Kidney epithelial cell (primary cell): ENCODE data around the gene PACRG. TPM values are rescaled to one million over a fixed set of nuclear protein-coding genes. Genes with fewer than 3 reads are reported as not detected.
A peak's percentile ranks its signal among the peaks of the same experiment; 100 is the strongest.
"Not testable (repeated sequence)": the region's sequence is repeated elsewhere in the genome, so short reads cannot be mapped to it uniquely, and the experiment has no call there.

ENCODE experiments used
- DNase-seq: peaks from one replicate; pipeline ENCODE4 v3.0.0-alpha.2; 2010; ENCODE audit warnings: low read depth
- H3K27me3 ChIP-seq: 2 replicates; pipeline ENCODE4 v1.6.0; 2011; ENCODE audit warnings: low read length; ENCODE audit not compliant: control insufficient read depth, insufficient read depth
- H3K36me3 ChIP-seq: 2 replicates; pipeline ENCODE4 v1.5.1; 2011; ENCODE audit warnings: low read length; ENCODE audit not compliant: control insufficient read depth, insufficient read depth
- H3K4me3 ChIP-seq: 2 replicates; pipeline ENCODE4 v1.5.1; 2011; ENCODE audit warnings: low read depth, mild to moderate bottlenecking, control low read depth, low read length
- total RNA-seq: library from RNA; depleted of rRNA; stranded (reverse); fragments of >200 nt; gene quantifications from 2 replicates; pipeline ENCODE4 v1.2.3, GENCODE V29; 2015
- TF ChIP-seq, protein P1 (sequence below): IDR thresholded peaks from 2 replicates; pipeline ENCODE4 v1.5.1; 2011; ENCODE audit warnings: mild to moderate bottlenecking, moderate library complexity, low read length, control low read depth, inconsistent platforms; ENCODE audit not compliant: insufficient read depth, poor library complexity, severe bottlenecking

The PACRG gene
- total RNA-seq, 1 donor from 2014 or later = 0.29 TPM

DNA sequence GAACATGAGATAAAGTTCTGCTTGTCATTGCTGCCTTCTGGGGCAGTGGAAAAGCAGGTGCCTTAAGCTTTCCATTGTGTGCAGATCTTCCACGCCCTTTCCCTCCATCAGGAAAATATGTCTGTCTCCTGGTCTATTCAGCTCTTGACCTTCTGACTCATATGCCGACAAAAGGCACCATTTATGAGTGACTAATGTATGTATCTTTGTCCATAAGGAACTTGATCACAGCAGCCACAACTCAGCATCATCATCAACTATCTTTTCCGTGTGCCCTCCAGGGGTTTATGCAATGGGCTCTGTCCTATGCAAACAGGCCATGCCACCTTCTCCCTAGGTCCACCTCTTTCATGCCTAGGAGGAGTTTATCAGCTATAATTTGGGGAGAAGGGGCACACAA lies 584.1 kb downstream of the PACRG start:
- TF ChIP-seq, protein P1, sequence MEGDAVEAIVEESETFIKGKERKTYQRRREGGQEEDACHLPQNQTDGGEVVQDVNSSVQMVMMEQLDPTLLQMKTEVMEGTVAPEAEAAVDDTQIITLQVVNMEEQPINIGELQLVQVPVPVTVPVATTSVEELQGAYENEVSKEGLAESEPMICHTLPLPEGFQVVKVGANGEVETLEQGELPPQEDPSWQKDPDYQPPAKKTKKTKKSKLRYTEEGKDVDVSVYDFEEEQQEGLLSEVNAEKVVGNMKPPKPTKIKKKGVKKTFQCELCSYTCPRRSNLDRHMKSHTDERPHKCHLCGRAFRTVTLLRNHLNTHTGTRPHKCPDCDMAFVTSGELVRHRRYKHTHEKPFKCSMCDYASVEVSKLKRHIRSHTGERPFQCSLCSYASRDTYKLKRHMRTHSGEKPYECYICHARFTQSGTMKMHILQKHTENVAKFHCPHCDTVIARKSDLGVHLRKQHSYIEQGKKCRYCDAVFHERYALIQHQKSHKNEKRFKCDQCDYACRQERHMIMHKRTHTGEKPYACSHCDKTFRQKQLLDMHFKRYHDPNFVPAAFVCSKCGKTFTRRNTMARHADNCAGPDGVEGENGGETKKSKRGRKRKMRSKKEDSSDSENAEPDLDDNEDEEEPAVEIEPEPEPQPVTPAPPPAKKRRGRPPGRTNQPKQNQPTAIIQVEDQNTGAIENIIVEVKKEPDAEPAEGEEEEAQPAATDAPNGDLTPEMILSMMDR = no peak
- Histone ChIP-seq H3K36me3 (no peaks in the 10 kb centered on the region), H3K4me3 (no peak overlapping the region), H3K27me3 (no peaks in the 10 kb centered on the region)
- DNase-seq = peak; percentile 43

DNA sequence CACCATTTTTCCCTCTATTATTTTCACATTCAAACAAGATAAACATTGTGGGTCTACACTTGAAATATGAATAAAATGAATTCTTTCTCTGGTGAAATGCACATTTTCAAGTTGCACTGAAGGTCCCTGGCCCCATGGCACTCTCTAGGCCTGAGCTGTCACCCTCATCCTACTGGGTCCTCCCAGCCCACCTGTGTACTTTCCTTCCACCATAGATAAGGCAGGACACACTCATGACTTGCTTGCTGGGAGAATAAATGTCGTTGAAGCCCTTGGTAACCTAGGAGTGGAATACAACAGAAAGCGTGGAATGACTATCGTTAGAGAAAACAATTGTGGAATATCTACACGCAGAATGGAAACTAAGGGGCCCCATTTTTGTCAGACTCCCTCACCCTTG lies 585.8 kb downstream of the PACRG start:
- TF ChIP-seq, protein P1 = no peak
- H3K4me3 ChIP-seq = no peak overlapping the region

DNA sequence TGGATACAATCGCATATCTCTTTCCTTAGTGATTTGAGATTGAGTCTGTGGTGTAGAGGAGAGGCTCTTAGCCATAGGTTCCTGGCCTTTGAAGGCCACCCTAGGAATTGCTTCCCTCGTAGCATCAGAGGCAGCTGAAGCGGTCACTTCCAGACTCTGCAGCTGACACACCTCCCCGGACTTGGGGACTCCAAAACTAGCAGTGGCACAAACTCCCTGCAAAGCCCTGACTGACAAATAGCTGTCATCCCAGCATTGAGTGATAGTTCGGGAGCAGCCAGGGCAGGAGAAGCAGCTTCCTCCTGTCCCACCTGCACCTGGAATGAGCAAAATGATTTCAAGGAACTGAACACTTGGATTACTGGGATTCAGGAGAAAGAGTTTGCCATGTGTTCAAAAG lies 586.2 kb downstream of the PACRG start:
- TF ChIP-seq, protein P1 = no peak
- Histone ChIP-seq H3K36me3 (no peaks in the 10 kb centered on the region), H3K4me3 (no peak overlapping the region), H3K27me3 (no peaks in the 10 kb centered on the region)
- no peak for DNase-seq

More for the DNA sequence above, 585.8 kb downstream of the PACRG start:
- Histone ChIP-seq H3K36me3 (no peaks in the 10 kb centered on the region), H3K27me3 (no peaks in the 10 kb centered on the region)
- no peak for DNase-seq

DNA sequence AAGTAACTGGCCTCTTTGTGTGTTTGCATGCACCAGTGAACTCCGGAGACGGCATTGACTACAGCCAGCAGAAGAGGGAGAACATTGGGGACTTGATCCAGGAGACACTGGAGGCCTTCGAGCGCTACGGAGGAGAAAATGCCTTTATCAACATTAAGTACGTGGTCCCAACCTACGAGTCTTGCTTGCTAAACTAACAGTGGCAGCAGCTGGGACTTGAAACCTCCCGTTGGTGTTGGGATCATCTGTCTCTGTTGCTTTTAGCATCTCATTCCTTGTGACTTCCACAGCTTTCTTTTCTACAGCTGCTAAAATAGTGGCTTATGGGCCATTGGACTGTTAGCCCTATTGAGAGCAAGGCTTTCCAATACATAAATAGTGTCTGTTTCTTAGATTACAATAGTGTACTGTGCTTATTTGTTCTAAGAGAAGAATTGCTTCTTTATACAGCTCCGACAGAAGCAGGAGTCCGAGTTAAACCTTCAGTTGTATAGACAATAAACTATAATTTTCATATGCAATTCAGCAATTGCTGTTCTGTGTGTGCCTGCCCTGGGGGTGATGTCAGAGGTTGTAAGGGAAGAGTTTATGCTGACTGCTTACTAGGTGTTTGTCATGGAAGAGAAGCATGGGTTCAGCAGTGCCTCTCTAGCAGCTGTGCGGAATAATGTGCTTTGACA lies 587.2 kb downstream of the PACRG start:
- TF ChIP-seq, protein P1 = no peak
- no peak overlapping the region for H3K4me3 ChIP-seq
- DNase-seq = no peak
- H3K36me3 ChIP-seq = no peaks in the 10 kb centered on the region
- no peaks in the 10 kb centered on the region for H3K27me3 ChIP-seq

DNA sequence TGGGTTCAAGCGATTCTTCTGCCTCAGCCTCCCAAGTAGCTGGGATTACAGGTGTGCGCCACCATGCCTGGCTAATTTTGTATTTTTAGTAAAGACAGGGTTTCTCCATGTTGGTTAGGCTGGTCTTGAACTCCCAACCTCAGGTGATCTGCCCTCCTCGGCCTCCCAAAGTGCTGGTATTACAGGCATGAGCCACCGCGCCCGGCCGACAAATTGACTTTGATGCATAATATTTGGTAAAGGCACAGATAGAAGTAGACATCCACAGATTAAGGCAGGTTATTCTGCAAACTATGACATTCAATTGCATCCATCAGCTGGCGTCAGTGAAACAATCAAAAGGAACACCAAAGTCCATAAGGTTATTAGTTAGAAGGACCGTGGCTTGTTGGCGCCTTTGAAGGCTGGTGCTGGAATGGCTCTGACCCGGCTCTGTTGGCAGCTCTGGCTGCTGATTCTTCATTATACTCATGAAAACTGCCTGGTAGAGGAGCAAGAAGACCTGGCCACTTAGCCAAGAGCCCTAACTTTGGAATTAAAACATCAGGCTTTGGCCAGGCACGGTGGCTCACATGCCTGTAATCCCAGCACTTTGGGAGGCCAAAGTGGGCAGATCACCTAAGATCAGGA lies 589.2 kb downstream of the PACRG start:
- H3K36me3 ChIP-seq, DNase-seq, H3K4me3 ChIP-seq, H3K27me3 ChIP-seq: not testable (repeated sequence)

DNA sequence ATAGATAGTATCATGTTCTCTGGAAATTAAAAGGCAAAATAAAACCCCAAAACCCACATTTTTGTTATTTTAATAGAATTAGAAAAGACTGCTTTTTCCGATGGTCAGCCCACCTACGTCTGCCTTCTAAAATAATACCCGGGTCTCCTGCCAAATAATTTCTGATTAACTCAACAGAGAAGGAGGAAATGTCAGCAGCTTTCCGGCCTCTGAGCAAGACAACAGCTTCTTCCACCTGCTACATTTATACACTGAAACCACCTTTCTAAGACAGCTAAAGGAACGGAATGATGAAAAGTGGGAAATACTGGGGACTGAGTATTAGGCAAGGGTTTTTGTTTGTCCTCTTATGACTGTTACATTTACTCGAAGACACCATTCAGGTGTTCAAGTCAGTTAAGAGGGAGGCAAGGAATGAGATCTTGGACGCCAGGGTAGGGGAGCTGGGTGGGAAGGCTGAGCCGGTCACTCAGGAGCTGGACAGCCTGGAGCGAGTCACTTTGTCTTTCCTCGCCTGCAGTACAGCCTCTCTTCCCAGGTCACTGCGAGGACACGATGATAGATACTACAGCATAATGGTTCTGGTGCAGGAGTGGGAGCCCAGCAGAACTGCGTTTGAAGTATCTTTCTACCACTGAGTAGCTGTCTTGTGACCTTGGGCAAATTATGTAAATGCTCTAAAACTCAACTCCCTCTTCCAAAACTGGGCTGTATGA lies 590.5 kb downstream of the PACRG start:
- DNase-seq = no peak

More for the DNA sequence above, 590.5 kb downstream of the PACRG start:
- Histone ChIP-seq H3K27me3 (no peaks in the 10 kb centered on the region), H3K36me3 (no peaks in the 10 kb centered on the region), H3K4me3 (no peak overlapping the region)
- TF ChIP-seq, protein P1 = no peak
